NCI-H2196 (cell line): Measurements from ENCODE around the gene TBC1D10B.

Source experiments
- DNase-seq: peaks from one replicate; lab custom pipeline; 2025; ENCODE audit not compliant: unreplicated experiment; lab: John Stamatoyannopoulos, UW

The TBC1D10B gene

GRCh38 chr16:30370456-30371247 lies at the start of gene TBC1D10B:
Gene TBC1D10B (minus strand): TSS chr16:30370494. CDS start chr16:30370183, 311 bp downstream.
- DNase-seq = peak; percentile 100

GRCh38 chr16:30418350-30419181 lies 48.3 kb upstream of the TBC1D10B start:
- no peak for DNase-seq

- peak; percentile 98 for DNase-seq
Observed at GRCh38 chr16:30417529-30418349, 47.4 kb upstream of the TBC1D10B start.

GRCh38 chr16:30416624-30417528 lies 46.6 kb upstream of the TBC1D10B start:
- peak; percentile 42 for DNase-seq

- no peak for DNase-seq
Observed at GRCh38 chr16:30416047-30416603, 45.8 kb upstream of the TBC1D10B start.

GRCh38 chr16:30414159-30414558 lies 43.9 kb upstream of the TBC1D10B start:
- no peak for DNase-seq

GRCh38 chr16:30413112-30413806 lies 43.0 kb upstream of the TBC1D10B start:
- no peak for DNase-seq

- peak; percentile 89 for DNase-seq
Observed at GRCh38 chr16:30409125-30410060, 39.1 kb upstream of the TBC1D10B start.

- DNase-seq = no peak
Observed at GRCh38 chr16:30407804-30408534, 37.7 kb upstream of the TBC1D10B start.

- peak; percentile 94 for DNase-seq
Observed at GRCh38 chr16:30407102-30407803, 37.0 kb upstream of the TBC1D10B start, which contains the start of gene ZNF771. Gene ZNF771 (plus strand): TSS chr16:30407606. CDS start chr16:30408054, 448 bp downstream.

- DNase-seq = no peak
Observed at GRCh38 chr16:30406795-30407101, 36.5 kb upstream of the TBC1D10B start.

GRCh38 chr16:30401768-30402425 lies 31.6 kb upstream of the TBC1D10B start:
- DNase-seq = no peak

GRCh38 chr16:30399435-30400186 lies 29.3 kb upstream of the TBC1D10B start:
- no peak for DNase-seq

- DNase-seq = no peak
Observed at GRCh38 chr16:30398661-30399434, 28.6 kb upstream of the TBC1D10B start.
